ENCODE results near the gene MAG.
"Not testable (repeated sequence)": the region's sequence is repeated elsewhere in the genome, so short reads cannot be mapped to it uniquely, and the experiment has no call there.

MAG gene

DNA sequence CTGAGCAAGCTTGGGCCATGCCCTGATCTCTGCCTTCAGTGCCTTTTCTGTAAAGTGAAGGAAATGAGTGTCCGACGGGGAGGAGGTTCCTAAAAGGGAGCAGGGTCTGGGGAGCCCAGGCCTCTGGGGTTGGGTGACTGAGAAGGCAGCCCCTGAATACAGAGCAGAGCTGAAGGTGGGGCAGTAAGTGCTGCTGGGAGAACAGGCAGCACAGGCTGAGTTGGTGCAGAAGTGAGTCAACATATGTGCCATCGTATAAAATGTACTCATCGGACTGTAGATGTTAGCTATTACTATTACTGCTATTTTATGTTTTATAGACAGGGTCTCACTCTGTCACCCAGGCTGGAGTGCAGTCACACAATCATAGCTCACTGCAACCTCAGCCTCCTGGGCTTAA, 10.7 kb upstream of the MAG start:
- DNase-seq (ENCODE audit: low read depth), result no peak

DNA sequence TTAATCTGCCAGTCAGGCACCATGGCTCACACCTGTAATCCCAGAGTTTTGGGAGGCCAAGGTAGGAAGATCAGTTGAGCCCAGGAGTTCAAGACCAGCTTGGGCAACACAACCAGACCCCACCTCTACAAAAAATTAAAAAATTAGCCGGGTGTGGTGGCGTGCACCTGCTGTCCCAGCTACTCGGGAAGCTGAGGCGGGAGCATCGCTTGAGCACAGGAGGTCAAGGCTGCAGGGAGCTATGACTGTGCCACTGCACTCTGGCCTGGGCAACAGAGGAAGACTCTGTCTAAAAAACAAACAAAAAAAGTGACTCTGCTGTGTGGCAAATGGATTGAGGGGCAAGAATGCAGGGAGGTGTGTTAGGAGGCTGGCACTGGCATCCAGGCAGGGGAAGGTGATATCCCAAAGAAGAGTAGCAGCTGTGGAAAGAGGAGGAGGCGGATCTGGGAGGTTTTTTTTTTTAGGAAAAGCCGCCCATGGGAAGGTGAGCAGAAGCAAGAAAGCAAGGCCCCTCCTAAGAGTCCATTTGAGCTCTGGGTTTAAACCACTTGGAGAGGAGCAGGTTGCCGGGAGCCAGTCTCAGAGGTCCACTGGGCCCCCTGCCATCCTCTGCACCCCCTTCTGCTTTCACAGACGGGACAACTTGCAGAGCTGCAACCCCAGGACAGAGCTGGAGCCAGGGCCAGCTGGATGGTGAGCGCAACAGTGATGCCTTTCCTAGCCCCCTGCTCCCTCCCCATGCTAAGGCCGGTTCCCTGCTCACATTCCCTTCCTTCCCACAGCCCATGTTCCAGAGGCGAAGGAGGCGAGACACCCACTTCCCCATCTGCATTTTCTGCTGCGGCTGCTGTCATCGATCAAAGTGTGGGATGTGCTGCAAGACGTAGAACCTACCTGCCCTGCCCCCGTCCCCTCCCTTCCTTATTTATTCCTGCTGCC, 7.5 kb upstream of the MAG start:
- no peak for DNase-seq (ENCODE audit: low read depth)

DNA sequence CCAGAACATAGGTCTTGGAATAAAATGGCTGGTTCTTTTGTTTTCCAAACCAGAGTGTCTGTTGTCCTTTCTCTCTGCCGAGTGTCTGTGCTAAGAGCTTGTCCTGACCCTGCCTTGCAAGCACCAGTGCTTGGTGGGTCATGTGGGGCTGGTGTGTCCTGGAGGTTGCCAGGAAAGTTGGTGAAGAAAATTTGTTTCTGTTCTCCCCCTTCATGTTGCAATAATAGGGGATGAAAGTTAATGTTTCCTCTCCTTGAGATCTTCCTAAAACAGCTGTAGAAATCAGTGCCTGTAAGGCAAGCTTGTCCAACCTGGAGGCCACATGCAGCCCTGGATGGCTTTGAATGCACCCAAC, 6.9 kb upstream of the MAG start:
- no peak for DNase-seq (ENCODE audit: low read depth)

DNA sequence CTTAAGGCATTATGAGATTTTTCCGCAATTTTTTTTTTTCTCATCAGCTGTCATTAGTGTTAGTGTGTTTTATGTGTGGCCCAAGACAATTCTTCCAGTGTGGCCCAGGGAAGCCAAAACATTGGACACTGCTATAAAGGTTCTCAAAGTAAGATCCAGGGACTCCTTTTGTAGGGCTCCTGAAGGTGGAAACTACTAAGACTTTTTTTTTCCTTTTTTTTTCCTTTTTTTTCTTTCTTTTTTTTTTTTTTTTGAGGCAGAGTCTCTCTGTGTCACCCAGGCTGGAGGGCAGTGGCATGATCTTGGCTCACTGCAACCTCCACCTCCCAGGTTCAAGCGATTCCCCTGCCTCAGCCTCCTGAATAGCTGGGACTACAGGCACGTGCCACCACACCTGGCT, 6.5 kb upstream of the MAG start:
- DNase-seq (ENCODE audit: low read depth), result not testable (repeated sequence)

DNA sequence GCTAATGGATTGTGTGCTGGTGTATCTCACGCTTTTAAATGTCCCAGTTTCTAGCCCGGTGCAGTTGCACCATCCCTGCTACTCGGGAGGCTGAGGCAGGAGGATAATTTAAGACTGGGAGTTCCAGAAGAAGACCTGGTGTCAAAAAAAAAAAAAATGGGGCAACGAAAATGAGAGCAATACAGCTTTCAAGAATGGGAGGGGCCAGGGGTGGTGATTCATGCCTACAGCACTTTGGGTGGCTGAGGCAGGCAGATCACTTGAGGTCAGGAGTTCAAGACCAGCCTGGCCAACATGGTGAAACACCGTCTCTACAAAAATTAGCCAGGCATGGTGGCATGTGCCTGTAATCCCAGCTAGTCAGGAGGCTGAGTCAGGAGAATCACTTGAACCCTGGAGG, 5.9 kb upstream of the MAG start:
- DNase-seq (ENCODE audit: low read depth), result not testable (repeated sequence)

DNA sequence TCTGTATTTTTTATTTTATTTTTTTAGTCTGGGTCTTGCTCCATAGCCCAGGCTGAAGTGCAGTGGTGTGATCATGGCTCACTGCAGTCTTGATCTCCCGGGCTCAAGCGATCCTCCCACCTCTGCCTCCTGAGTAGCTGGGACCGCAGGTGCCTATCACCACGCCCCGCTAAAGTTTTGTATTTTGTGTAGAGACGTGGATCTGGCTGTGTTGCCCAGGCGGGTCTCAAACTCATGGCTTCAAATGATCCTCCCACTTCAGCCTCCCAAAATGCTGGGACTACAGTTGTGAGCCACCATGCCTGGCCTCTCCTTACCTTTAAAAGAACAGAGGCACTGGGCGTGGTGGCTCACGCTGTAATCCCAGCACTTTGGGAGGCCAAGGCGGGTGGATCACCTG, 4.2 kb upstream of the MAG start:
- DNase-seq (ENCODE audit: low read depth), result no peak

DNA sequence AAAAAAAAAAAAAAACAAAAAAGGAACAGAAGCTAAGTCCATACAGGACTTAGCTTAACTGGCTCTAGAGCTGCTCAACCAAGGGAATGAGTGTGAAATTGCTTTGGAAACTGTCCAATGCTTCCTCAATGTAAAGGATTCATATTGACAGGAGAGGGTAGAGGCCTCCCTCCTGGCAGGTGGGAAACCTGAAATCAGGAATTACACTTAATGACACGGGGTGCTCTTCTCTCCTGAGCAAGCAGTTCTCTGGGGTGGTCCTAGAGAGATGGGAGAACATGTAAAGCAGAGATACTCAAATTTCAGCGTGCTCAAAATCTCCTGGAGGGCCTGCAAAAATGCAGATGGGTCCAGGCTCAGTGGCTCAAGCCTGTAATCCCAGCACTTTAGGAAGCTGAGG, 3.6 kb upstream of the MAG start:
- no peak for DNase-seq (ENCODE audit: low read depth)

DNA sequence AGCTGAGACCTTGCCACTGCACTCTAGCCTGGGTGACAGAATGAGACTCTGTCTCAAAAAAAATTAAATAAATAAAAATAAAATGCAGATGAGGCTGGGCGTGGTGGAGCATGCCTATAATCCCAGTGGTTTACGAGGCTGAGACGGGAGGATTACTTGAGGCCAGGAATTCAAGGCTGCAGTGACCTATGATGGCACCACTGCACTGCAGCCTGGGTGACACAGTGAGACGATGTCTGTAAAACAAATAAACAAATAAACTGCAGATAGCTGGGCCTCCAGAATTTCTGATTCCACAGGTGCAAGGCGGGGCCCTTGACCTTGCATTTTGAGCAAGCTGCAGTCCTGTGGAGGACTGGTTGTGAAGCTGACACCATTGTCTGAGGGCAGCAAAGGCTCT, 3.1 kb upstream of the MAG start:
- DNase-seq (ENCODE audit: low read depth), result no peak

DNA sequence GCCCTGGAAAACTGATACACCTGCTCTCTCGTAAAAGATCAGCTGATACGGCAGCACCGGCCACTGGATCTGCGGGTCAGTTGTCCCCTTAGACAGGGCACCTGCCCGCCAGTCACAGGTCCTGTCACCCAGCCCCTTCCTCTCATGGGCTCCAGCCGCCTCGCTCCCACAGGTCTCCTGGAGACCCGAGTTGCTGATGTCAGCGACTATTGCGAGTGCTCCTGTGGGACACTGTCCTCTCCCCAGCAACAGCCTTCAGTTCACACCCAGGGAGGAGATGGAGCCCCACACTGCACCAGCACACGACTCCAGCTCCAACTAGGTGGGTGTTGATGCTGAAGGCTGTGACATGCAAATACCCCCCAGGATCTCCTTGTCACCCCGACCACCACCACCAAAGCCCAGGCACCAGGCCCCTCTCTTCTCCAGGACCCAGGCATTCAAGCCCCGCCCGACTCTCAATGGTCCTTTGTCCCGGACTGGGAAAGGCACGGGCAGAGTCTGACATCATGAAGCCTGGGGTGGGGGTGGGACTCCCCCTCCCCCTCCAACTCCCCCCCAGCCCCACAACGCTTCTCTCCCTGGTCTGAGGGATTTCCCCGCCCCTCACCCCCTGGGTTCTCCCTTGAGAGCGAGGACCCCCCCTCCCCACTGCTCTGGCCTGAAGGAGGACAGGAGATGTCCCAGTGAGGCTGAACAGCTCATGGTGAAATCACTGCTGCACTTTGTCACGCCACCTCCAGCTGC, 1.4 kb upstream of the MAG start:
- no peak for DNase-seq (ENCODE audit: low read depth)

DNA sequence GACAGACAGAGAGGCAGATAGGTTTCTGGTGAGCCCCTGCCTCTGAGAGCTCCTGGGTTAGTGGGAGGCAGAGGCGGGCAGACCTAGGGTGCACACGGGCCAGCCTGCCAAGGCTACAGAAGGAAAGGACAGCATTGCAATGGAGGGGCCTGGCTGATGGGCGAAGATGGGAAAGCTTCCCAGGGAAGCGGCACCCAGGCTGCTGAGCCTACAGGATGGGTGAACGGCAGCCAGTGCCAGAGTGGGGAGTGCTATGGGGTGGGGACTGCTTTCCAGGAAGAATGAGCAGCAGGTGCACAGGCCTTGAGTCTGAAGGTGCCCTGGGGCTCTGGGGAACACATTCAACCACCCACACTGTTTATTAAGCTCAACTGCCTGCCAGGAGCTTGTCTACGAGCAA, 702 bp upstream of the MAG start:
- no peak for DNase-seq (ENCODE audit: low read depth)

DNA sequence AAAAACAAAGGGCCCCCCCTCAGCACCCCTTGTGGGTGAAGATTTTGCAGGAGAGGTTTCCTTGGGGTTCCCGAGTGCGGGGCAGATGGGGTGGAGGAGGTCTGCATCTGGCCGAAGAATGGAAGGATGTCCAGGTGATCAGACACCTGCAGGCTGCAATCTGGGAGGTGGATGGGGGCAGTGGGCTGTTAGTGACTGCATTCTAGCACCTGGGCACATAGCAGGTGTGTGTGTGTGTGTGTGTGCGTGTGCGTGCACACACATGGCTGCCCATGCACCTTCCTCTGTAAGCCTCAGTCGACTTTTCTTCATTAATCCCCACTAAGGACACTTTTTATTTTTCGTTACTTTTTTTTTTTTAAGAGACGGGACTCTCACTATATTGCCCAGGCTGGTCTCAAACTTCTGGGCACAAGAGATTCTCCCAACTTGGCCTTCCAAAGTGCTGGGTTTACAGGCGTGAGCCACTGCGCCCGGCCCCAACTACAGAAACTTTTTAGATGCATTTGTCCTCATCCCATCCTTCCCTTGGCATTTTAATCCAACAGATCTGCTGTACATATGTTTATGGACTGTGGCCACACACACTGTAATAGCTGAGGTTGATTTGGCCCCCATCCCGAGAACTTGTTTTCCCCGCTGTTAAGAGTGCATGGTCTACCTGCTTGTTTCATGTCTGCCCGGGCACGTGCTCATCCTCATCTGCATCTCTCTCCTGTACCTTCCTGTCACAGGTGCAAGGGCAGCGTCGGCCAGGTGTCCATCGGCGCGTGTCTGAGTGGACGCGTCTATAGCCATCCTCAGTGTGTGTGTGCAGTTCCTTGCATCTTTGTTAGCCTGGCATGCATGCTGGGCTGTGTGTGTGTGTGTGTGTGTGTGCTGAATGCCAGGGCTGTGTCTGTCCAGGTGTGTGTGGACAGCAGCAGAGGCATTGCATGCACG, 731 bp downstream of the MAG start:
- DNase-seq (ENCODE audit: low read depth), result no peak

DNA sequence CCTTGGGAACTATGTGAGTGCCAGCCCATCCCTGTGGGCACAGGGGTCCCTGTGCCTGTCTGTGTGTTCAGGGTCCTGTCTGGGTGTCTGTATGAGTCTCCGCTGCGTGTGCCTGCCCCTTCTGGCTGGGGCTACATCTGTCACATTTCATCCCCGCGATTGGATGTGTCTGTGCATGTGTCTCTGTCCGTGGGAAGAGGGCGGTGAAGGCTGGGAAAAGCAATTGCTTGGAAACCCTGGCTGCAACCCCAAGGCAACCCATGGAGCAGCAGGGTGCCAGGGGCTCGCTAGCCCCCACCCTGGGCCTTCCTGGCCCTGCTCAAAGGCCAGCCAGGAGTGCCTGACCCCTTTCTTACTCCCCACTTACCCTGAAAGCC, 1.4 kb downstream of the MAG start:
- DNase-seq (ENCODE audit: low read depth), result no peak

DNA sequence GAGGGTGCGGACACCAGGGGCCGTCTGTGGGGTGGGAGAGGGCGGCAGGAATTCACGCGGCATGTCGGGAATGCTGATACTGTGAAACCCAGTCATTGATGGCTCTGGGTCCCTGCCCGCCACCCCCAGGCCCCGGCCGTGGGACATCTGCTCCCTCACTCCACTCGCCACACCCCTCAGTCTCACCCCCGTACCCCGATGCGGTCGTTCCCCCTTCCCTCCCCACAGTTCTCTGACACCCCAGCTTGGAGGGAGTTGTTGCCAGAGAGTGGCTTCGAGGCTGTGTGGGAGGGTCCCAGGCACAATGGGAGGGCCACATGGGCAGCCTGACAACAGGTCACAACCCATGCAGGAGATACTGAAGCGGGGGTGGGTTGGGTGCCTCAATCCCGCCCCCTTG, 1.8 kb downstream of the MAG start:
- no peak for DNase-seq (ENCODE audit: low read depth)

DNA sequence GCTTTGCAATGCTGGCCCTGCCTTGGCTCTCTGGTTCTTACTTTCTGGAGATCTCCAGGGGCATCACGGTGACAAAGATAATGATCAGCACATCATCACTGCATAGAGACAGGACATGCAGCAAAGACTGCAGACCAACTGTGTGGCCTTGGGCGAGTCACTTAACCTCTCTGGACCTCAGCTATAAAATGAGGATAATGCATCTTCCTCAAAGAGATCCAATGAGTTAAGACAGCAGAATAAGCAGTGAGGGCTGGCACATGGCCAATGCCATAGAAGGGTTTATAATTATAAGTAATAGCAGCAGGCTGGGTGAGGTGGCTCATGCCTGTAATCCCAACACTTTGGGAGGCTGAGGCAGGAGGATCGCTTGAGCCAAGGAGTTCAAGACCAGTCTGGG, 2.4 kb downstream of the MAG start:
- no peak for DNase-seq (ENCODE audit: low read depth)

DNA sequence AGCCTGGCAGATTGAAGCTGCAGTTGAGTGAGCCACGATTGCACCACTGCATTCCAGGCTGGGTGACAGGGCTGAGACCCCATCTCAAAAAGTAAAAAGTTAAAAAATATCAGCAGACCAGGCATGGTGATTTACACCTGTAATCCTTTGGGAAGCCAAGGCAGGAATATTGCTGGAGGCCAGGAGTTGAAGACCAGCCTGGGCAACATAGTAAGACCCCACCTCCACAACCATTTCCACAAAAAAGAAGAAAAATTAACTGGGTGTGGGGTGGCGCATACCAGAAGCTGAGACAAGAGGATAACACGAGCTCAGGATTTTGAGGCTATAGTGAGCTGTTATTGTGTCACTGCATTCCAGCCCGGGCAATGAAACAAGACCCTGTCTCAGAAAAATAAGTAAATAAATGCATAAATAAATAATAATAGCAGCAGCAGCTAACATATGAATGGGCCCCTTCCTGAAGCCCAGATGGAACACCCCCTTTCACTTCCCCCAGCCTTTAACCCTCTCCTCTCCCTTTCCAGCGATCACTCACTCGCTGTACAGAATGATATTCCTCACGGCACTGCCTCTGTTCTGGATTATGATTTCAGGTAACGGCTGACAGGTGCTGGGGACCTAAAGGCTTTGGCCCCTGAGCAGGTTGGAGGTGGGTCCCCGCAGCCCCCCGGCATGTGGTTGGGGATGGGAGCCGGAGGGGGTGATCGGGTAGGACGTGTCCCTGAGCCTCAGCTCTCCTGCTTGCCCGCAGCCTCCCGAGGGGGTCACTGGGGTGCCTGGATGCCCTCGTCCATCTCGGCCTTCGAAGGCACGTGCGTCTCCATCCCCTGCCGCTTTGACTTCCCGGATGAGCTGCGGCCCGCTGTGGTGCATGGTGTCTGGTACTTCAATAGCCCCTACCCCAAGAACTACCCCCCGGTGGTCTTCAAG, 3.2 kb downstream of the MAG start:
- peak; percentile 22 for DNase-seq (ENCODE audit: low read depth)

DNA sequence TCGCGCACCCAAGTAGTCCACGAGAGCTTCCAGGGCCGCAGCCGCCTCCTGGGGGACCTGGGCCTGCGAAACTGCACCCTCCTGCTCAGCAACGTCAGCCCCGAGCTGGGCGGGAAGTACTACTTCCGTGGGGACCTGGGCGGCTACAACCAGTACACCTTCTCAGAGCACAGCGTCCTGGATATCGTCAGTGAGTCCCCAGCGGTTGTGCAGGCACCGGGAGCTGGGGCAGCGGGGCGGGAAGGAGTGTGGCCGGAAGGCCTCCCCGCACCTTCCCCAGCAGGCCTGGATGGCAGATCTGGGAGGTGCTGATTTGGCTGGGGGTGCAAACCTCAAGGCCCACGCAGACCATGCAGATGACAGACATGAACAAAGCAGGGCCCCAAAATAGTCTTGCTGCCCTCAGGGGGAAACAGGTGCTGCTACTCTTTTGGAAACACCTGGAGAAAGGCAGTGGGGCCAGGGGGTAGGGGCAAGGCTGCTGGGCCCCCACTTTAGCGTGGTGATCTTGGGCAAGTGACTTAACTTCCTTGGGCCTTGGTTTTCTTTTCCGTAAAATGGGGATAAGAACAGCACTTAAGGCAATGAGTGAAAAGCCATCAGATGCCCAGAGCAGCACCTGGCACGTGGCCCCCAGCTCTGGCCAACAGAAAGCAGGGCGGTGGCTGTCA, 4.0 kb downstream of the MAG start:
- DNase-seq (ENCODE audit: low read depth), result no peak

DNA sequence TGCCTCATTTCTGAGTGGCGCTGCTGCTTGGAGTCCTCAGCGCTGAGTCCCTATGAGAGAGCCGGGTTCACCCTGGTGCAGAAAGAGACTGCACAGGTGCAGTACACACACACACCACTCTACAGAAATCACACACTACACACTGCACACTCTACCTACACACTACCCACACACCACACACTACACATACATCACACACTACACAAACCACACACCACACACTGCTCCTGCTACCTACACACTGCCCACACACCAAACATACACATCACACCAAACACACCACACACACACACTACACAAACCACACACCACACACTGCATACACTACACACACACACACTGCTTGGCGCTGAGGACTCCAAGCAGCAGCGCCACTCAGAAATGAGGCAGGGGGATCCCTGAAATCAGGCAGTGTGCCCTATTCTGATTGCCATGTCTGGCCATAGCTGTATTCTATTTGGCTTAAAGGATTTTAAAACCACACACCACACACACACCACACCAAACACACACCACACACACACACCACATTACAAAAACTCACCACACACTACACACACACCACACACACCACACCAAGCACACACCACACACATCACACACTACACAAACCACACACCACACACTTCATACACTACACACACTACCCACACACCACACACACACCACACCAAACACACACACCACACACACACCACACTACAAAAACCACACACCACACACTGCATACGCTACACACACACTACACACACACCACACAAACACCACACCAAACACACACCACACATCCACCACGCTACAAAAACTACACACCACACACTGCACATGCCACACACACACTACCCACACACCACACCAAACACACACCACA, 4.9 kb downstream of the MAG start:
- DNase-seq (ENCODE audit: low read depth), result no peak

DNA sequence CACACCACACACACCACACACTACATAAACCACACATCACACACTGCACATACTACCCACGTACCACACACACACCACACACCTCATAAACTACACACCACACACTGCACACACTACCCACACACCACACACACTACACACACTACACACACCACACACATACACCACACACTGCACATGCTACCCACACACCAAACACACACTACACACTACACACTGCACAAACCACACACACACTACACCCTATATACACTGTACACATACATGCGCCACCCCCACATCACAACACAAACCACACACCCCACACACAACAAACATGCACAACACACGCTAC, 5.5 kb downstream of the MAG start:
- no peak for DNase-seq (ENCODE audit: low read depth)

DNA sequence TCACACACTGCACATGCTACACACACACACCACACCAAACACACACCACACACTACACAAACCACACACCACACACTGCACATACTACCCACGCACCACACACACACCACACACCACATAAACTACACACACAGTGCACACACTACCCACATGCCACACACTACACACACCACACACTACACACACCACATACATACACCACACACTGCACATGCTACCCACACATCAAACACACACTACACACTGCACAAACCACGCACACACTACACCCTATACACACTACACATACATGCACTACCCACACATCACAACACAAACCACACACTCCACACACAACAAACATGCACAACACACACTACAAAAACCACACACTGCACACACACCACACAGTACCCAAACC, 6.0 kb downstream of the MAG start:
- DNase-seq (ENCODE audit: low read depth), result no peak

DNA sequence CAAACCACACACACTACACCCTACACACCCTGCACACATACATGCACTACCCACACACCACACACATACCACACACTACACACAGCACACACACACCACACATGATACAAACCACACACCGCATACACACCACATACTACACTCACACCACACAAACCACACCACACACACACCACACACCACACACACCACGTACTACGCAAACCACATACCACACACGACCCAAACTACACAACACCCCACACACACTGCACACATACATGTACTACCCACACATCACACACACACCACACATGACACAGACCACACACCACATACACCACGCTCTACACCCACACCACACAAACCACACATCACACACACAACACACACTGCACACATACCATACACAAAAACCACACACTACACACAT, 6.6 kb downstream of the MAG start:
- no peak for DNase-seq (ENCODE audit: low read depth)

All from iris pigment epithelial cell (primary cell).